HG03103 (cell line): Measurements from ENCODE around the gene TCF4.

Experiments used
- ATAC-seq: cut with Tn5 transposase; IDR thresholded peaks from one replicate; pipeline ENCODE4 v1.9.1; 2021; ENCODE audit warnings: low read depth; ENCODE audit not compliant: unreplicated experiment

TCF4 gene

GRCh38 chr18:55398858-55399257 lies 189.1 kb downstream of the TCF4 start:
- ATAC-seq: no peak

- ATAC-seq: no peak
Measured at GRCh38 chr18:55396979-55397378, 191.0 kb downstream of the TCF4 start.

- no peak for ATAC-seq
Measured at GRCh38 chr18:55396267-55396905, 191.6 kb downstream of the TCF4 start.

- no peak for ATAC-seq
Measured at GRCh38 chr18:55395799-55396198, 192.2 kb downstream of the TCF4 start.

GRCh38 chr18:55390898-55391297 lies 197.1 kb downstream of the TCF4 start:
- ATAC-seq: no peak

GRCh38 chr18:55387139-55387984 lies 200.6 kb downstream of the TCF4 start:
- ATAC-seq: no peak

- no peak for ATAC-seq
Measured at GRCh38 chr18:55386545-55386944, 201.4 kb downstream of the TCF4 start.

GRCh38 chr18:55385770-55386169 lies 202.2 kb downstream of the TCF4 start:
- no peak for ATAC-seq

GRCh38 chr18:55384551-55385275 lies 203.3 kb downstream of the TCF4 start:
- no peak for ATAC-seq

- no peak for ATAC-seq
Measured at GRCh38 chr18:55384115-55384514, 203.9 kb downstream of the TCF4 start.

- ATAC-seq: no peak
Measured at GRCh38 chr18:55382277-55382805, 205.7 kb downstream of the TCF4 start.

- no peak for ATAC-seq
Measured at GRCh38 chr18:55381277-55381676, 206.7 kb downstream of the TCF4 start.

GRCh38 chr18:55380589-55380988 lies 207.4 kb downstream of the TCF4 start:
- no peak for ATAC-seq

GRCh38 chr18:55376387-55376786 lies 211.6 kb downstream of the TCF4 start:
- peak; percentile 94 for ATAC-seq

GRCh38 chr18:55375930-55376329 lies 212.1 kb downstream of the TCF4 start:
- ATAC-seq: no peak

- ATAC-seq: no peak
Measured at GRCh38 chr18:55374741-55375140, 213.3 kb downstream of the TCF4 start.

- ATAC-seq: no peak
Measured at GRCh38 chr18:55372209-55372608, 215.8 kb downstream of the TCF4 start.

GRCh38 chr18:55370936-55371335 lies 217.1 kb downstream of the TCF4 start:
- ATAC-seq: no peak

GRCh38 chr18:55369346-55369745 lies 218.6 kb downstream of the TCF4 start:
- no peak for ATAC-seq

- ATAC-seq: no peak
Measured at GRCh38 chr18:55365342-55365741, 222.7 kb downstream of the TCF4 start.

GRCh38 chr18:55362303-55362702 lies 225.7 kb downstream of the TCF4 start:
- ATAC-seq: no peak
